Neural crest cell (in vitro differentiated cells): ENCODE results near the gene GRIPAP1. TPM values are rescaled to one million over a fixed set of nuclear protein-coding genes. Genes with fewer than 3 reads are reported as not detected.

Experiments
- DNase-seq: peaks from one replicate; pipeline ENCODE4 v3.0.0; 2021; ENCODE audit warnings: low read depth, mixed read lengths, low spot score
- H3K27ac Mint-ChIP-seq: one replicate; pipeline ENCODE4 v1.8.0; 2021; ENCODE audit warnings: mild to moderate bottlenecking, mixed read lengths; ENCODE audit not compliant: unreplicated experiment
- H3K27me3 Mint-ChIP-seq: 2 replicates; pipeline ENCODE4 v1.8.0; 2021; ENCODE audit warnings: low read depth, mild to moderate bottlenecking, mixed read lengths
- H3K36me3 Mint-ChIP-seq: 2 replicates; pipeline ENCODE4 v1.8.0; 2021; ENCODE audit warnings: low read depth, mild to moderate bottlenecking, mixed read lengths
- H3K4me1 Mint-ChIP-seq: 2 replicates; pipeline ENCODE4 v1.8.0; 2021; ENCODE audit warnings: mixed read lengths
- H3K4me3 Mint-ChIP-seq: one replicate; pipeline ENCODE4 v1.8.0; 2021; ENCODE audit warnings: mild to moderate bottlenecking, mixed read lengths
- H3K9me3 Mint-ChIP-seq: 2 replicates; pipeline ENCODE4 v1.8.0; 2021; ENCODE audit warnings: mixed read lengths
- total RNA-seq: library from RNA; stranded (reverse); gene quantifications from 2 replicates; pipeline ENCODE4 v1.2.1, GENCODE V29; 2021
- TF ChIP-seq, protein P1 (sequence below): fragments of 200-600 bp; sonication (generic); conservative IDR thresholded peaks from 2 replicates; pipeline ENCODE4 v1.5.0; 2021; ENCODE audit warnings: antibody characterized with exemption, mild to moderate bottlenecking

Gene GRIPAP1
- total RNA-seq, 1 donor from 2014 or later, result 63.2 TPM

DNA sequence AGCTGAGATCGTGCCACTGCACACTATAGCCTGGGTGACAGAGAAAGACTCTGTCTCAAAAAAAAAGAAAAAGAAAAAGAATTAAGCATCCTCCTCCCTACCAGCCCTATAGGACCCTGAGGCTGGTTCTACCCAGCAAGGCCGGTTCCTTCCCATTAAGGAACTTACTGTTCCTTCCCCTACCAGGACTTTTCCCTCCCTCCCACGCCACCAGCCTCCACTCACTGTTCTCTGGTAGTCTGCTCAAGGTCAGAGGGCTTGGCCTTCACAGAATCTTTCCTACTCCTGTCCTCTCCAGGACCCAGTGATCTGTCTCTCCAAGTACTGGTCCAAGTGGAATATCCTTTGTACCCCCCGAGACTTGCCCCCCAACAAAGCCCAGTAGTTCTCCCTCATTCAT, 1.4 kb downstream of the GRIPAP1 start:
- Mint-ChIP-seq H3K27ac (no peak overlapping the region), H3K9me3 (peaks cover 5% of the 10 kb centered on the region), H3K27me3 (no peaks in the 10 kb centered on the region), H3K4me1 (peaks cover 23% of the 10 kb centered on the region), H3K4me3 (peak overlapping the region; percentile 99), H3K36me3 (peaks cover 12% of the 10 kb centered on the region)
- DNase-seq, result no peak
- TF ChIP-seq, protein P1, sequence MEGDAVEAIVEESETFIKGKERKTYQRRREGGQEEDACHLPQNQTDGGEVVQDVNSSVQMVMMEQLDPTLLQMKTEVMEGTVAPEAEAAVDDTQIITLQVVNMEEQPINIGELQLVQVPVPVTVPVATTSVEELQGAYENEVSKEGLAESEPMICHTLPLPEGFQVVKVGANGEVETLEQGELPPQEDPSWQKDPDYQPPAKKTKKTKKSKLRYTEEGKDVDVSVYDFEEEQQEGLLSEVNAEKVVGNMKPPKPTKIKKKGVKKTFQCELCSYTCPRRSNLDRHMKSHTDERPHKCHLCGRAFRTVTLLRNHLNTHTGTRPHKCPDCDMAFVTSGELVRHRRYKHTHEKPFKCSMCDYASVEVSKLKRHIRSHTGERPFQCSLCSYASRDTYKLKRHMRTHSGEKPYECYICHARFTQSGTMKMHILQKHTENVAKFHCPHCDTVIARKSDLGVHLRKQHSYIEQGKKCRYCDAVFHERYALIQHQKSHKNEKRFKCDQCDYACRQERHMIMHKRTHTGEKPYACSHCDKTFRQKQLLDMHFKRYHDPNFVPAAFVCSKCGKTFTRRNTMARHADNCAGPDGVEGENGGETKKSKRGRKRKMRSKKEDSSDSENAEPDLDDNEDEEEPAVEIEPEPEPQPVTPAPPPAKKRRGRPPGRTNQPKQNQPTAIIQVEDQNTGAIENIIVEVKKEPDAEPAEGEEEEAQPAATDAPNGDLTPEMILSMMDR, result no peak

DNA sequence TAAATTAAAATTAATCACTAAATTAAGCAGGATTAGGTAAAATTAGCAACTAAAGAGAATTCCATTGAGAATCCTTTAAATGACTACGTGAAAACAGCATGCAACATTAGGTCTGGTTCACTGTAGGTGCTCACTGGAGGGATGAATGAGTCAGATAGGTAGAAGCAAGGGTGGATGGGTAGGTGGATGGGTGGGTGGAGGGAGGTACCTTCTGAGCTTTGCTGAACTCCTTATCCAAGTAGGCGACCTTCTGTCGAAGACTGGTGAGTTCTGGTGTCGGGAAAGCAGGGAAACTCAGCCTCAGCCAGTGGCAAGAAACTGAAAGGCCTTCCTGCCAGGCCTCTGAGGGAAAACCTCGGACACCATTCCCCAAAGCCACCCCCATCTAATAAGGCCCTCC, 3.0 kb downstream of the GRIPAP1 start:
- Mint-ChIP-seq H3K36me3 (peaks cover 14% of the 10 kb centered on the region), H3K27ac (no peak overlapping the region), H3K4me3 (peak overlapping the region; percentile 51), H3K27me3 (no peaks in the 10 kb centered on the region), H3K4me1 (peaks cover 23% of the 10 kb centered on the region), H3K9me3 (peaks cover 5% of the 10 kb centered on the region)
- TF ChIP-seq, protein P1, result no peak
- no peak for DNase-seq

DNA sequence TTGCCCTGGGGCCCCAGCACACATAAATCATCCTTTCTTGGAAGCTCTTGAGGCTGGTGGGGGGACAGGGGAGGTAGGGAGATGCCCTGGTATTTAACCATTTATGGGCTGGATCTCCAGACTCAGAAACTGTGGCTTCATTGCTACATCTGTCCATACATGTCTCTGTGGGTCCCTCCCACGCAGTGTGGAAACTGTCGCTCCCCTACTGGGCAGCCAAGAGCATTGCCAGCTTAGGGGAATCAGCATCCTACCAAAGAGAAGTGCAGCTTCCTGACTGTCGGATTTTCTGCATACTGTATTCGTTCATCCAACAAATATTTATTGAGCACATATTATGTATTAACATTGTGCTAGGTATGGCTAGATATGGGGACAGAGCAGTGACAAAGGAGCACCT, 3.7 kb downstream of the GRIPAP1 start:
- peaks cover 23% of the 10 kb centered on the region for H3K4me1 Mint-ChIP-seq
- DNase-seq, result no peak
- peak overlapping the region; percentile 51 for H3K4me3 Mint-ChIP-seq
- no peaks in the 10 kb centered on the region for H3K27me3 Mint-ChIP-seq
- H3K27ac Mint-ChIP-seq, result no peak overlapping the region
- H3K36me3 Mint-ChIP-seq, result peaks cover 14% of the 10 kb centered on the region
- H3K9me3 Mint-ChIP-seq, result peaks cover 3% of the 10 kb centered on the region
- TF ChIP-seq, protein P1, result no peak

DNA sequence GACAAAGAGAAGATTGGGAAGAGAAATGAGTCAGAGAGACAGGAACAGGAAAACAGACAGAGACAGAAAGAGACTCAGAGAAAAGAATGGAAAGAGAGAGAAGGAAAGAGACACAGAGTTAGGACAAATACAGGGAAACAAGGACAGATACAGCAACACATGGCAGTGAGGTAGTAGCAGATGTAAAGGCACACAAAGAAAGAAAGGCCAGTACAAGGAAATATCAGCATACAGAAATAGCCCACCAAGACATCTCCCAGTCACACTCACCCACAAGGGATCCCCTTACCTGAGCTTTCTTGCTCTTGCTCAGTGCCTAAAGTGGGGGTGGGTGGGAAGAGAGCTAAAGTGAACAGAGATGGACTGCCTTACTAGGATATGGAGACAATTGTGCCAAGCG, 4.2 kb downstream of the GRIPAP1 start:
- H3K4me1 Mint-ChIP-seq, result peaks cover 23% of the 10 kb centered on the region
- peaks cover 14% of the 10 kb centered on the region for H3K36me3 Mint-ChIP-seq
- DNase-seq, result no peak
- TF ChIP-seq, protein P1, result no peak
- H3K27ac Mint-ChIP-seq, result peak overlapping the region; percentile 5
- H3K9me3 Mint-ChIP-seq, result peaks cover 3% of the 10 kb centered on the region
- H3K4me3 Mint-ChIP-seq, result peak overlapping the region; percentile 20
- H3K27me3 Mint-ChIP-seq, result no peaks in the 10 kb centered on the region

DNA sequence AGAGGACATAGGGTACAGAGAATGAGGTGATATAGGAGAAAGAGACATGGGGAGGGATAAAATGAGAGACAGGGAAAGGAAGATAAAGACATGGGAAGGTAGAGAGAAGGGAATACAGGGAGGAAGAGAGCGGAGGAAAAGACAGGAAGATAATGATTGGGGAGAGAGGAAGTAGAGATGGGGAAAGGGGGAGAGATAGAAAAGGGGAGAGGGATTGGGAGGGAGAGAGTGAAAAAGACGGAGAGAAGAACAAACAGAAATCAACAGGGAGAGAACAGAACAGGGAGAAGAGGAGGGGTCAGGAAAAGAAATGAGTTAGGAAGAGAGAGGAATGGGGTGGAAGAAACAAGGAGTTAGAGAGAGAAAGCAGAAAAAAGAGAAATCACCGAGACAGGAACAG, 4.6 kb downstream of the GRIPAP1 start:
- peak overlapping the region; percentile 20 for H3K4me3 Mint-ChIP-seq
- TF ChIP-seq, protein P1, result no peak
- H3K27ac Mint-ChIP-seq, result no peak overlapping the region
- DNase-seq, result no peak
- H3K36me3 Mint-ChIP-seq, result peaks cover 16% of the 10 kb centered on the region
- peaks cover 3% of the 10 kb centered on the region for H3K9me3 Mint-ChIP-seq
- peaks cover 21% of the 10 kb centered on the region for H3K4me1 Mint-ChIP-seq
- H3K27me3 Mint-ChIP-seq, result no peaks in the 10 kb centered on the region

DNA sequence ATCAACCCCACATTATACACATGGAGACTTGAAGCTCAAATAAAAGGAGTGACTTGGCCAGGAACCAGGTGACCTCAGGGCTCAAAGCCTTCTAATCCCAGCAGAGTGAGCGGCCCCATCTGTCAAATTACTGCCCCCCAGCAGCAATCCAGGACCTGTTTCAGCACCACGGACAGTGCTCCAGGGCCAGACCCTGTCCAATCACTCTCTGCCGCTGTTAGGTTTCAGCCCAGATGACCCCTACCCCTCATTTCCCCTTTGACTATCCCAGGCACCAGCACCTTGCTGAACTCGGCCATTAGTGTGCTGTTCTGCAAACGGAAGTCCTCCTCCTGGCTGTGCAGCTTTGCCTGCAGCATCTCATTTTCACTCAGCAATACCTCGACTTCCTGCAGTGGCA, 5.1 kb downstream of the GRIPAP1 start:
- no peaks in the 10 kb centered on the region for H3K27me3 Mint-ChIP-seq
- H3K9me3 Mint-ChIP-seq, result peaks cover 3% of the 10 kb centered on the region
- H3K27ac Mint-ChIP-seq, result no peak overlapping the region
- DNase-seq, result no peak
- H3K4me1 Mint-ChIP-seq, result peaks cover 17% of the 10 kb centered on the region
- TF ChIP-seq, protein P1, result no peak
- H3K36me3 Mint-ChIP-seq, result peaks cover 17% of the 10 kb centered on the region
- H3K4me3 Mint-ChIP-seq, result peak overlapping the region; percentile 12
